ENCODE results near the gene ABO. TPM values are rescaled to one million over a fixed set of nuclear protein-coding genes. Genes with fewer than 3 reads are reported as not detected.

Gene ABO
- total RNA-seq, 1 experiment from 2014 or later: 2.8 TPM

- TF ChIP-seq, protein P1, sequence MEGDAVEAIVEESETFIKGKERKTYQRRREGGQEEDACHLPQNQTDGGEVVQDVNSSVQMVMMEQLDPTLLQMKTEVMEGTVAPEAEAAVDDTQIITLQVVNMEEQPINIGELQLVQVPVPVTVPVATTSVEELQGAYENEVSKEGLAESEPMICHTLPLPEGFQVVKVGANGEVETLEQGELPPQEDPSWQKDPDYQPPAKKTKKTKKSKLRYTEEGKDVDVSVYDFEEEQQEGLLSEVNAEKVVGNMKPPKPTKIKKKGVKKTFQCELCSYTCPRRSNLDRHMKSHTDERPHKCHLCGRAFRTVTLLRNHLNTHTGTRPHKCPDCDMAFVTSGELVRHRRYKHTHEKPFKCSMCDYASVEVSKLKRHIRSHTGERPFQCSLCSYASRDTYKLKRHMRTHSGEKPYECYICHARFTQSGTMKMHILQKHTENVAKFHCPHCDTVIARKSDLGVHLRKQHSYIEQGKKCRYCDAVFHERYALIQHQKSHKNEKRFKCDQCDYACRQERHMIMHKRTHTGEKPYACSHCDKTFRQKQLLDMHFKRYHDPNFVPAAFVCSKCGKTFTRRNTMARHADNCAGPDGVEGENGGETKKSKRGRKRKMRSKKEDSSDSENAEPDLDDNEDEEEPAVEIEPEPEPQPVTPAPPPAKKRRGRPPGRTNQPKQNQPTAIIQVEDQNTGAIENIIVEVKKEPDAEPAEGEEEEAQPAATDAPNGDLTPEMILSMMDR (IDR thresholded peaks at IDR 0.05; ENCODE audit: unreplicated experiment): no peak
- Mint-ChIP-seq H3K27me3 (ENCODE audit: unreplicated experiment) (peaks cover 36% of the 10 kb centered on the region), H3K9me3 (ENCODE audit: low read depth, unreplicated experiment) (peaks cover 4% of the 10 kb centered on the region), H3K4me1 (ENCODE audit: low read depth, unreplicated experiment) (no peaks in the 10 kb centered on the region), H3K36me3 (ENCODE audit: insufficient read depth, unreplicated experiment) (no peaks in the 10 kb centered on the region), H3K27ac (ENCODE audit: unreplicated experiment) (no peak overlapping the region), H3K4me3 (ENCODE audit: low read depth, unreplicated experiment) (no peak overlapping the region)
- CTCF ChIA-PET: interaction anchor here (0.6 kb wide), 1 partner anchor 218 kb away, joined by 6 read pairs; no protein-coding TSS in a partner anchor
- no peak for DNase-seq
- no TSS peak for BruUV-seq (replicated peaks)
- intact Hi-C loops (cut with micrococcal nuclease; ENCODE audit: unreplicated experiment): loop anchor here (5.0 kb wide), 1 partner anchor 91 kb away; no protein-coding TSS in a partner anchor
These were observed 3.4 kb upstream of the ABO start for GRCh38 chr9:133278161-133279114.

DNA sequence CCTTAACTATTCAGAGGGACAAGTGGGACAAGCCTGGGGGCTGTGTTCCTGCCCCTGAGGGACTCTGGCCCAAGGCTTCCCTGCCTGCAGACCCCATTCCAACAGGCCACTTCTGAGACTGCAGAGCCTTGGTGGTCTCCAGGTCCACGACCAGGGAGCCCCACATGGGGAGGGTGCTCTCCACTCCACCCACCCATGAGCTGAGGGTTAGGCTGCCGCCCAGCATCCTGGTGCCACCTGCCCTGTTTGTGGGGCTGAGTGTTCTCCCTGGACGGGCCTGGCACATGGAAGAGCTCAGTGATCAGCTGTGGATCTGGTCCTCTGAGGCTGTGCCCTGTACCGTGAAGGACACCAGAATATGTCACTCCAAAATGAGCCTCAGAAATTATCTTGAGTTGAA, 2.5 kb upstream of the ABO start:
- CTCF ChIA-PET: interaction anchor here (0.5 kb wide), 1 partner anchor 128 kb away, joined by 5 read pairs; no protein-coding TSS in a partner anchor
- BruUV-seq (replicated peaks): no TSS peak
- no peak overlapping the region for H3K4me3 Mint-ChIP-seq (ENCODE audit: low read depth, unreplicated experiment)
- peaks cover 45% of the 10 kb centered on the region for H3K27me3 Mint-ChIP-seq (ENCODE audit: unreplicated experiment)
- TF ChIP-seq, protein P1 (IDR thresholded peaks at IDR 0.05; ENCODE audit: unreplicated experiment): no peak
- H3K9me3 Mint-ChIP-seq (ENCODE audit: low read depth, unreplicated experiment): peaks cover 4% of the 10 kb centered on the region
- intact Hi-C loops (cut with micrococcal nuclease; ENCODE audit: unreplicated experiment): loop anchor here (5.0 kb wide), 1 partner anchor 90 kb away; no protein-coding TSS in a partner anchor
- no peaks in the 10 kb centered on the region for H3K4me1 Mint-ChIP-seq (ENCODE audit: low read depth, unreplicated experiment)
- no peak for DNase-seq
- no peak overlapping the region for H3K27ac Mint-ChIP-seq (ENCODE audit: unreplicated experiment)
- no peaks in the 10 kb centered on the region for H3K36me3 Mint-ChIP-seq (ENCODE audit: insufficient read depth, unreplicated experiment)

DNA sequence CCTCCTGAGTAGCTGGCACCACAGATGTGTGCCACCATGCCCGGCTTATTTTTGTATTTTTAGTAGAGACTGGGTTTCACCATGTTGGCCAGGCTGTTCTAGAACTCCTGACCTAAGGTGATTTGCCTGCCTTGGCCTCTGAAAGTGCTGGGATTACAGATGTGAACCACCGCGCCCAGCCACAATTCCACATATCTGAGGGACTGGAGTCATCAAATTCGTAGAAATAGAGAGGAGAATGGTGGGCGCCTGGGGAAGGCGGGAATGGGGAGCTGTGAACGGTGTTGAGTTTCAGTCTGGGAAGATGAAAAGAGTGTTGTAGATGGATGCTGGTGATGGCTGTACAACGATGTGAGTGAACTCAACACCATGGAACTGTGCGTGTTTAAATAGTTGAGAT, 1.9 kb upstream of the ABO start:
- Mint-ChIP-seq H3K27ac (ENCODE audit: unreplicated experiment) (no peak overlapping the region), H3K4me1 (ENCODE audit: low read depth, unreplicated experiment) (no peaks in the 10 kb centered on the region), H3K9me3 (ENCODE audit: low read depth, unreplicated experiment) (peaks cover 4% of the 10 kb centered on the region), H3K36me3 (ENCODE audit: insufficient read depth, unreplicated experiment) (no peaks in the 10 kb centered on the region), H3K27me3 (ENCODE audit: unreplicated experiment) (peaks cover 45% of the 10 kb centered on the region), H3K4me3 (ENCODE audit: low read depth, unreplicated experiment) (no peak overlapping the region)
- no peak for DNase-seq
- intact Hi-C loops (cut with micrococcal nuclease; ENCODE audit: unreplicated experiment): loop anchor here (5.0 kb wide), 1 partner anchor 90 kb away; no protein-coding TSS in a partner anchor
- CTCF ChIA-PET: interaction anchor here (0.5 kb wide), 1 partner anchor 127 kb away, joined by 5 read pairs; no protein-coding TSS in a partner anchor
- no TSS peak for BruUV-seq (replicated peaks)
- TF ChIP-seq, protein P1 (IDR thresholded peaks at IDR 0.05; ENCODE audit: unreplicated experiment): no peak

DNA sequence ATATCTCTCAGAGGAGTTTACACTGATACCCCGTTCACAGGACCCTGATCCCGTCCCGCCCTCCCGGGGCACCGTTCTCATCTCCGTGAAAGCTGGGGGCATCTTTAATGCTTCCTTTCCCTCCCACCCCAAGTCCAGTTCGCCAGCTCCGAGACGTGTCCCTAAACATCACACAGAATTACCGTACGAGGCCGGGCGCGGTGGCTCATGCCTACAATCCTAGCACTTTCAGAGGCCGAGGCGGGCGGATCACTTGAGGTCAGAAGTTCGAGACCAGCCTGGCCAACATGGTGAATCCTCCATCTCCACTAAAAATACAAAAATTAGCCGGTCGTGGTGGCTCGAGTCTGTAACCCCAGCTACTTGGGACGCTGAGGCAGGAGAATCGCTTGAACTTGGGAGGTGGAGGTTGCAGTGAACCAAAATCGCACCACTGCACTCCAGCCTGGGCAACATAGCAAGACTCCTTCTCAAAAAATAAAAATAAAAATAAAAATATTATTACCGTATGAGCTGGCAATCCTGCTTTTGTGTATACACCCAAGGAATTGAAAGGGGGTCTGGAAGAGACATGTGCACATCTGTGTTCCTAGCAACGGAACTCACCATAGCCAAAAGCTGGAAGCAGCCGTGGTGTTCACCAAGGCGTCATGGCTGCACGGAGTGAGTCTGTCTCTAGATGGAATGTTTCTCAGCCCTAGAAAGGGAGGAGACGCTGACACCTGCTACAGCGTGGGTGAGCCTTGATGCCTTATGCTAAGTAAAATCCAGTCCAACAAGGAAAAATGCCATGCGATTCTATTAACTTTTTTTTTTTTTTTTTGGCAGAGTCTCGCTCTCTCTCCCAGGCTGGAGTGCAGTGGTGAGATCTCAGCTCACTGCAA, 1.2 kb upstream of the ABO start:
- BruUV-seq (replicated peaks): no TSS peak
- CTCF ChIA-PET: interaction anchor here (0.8 to 1.5 kb wide), 2 partner anchors 10 to 38 kb away, joined by 3 to 4 read pairs; no protein-coding TSS in a partner anchor
- intact Hi-C loops (cut with micrococcal nuclease; ENCODE audit: unreplicated experiment): loop anchor here (5.0 kb wide), 1 partner anchor 89 kb away; no protein-coding TSS in a partner anchor
- TF ChIP-seq, protein P1 (IDR thresholded peaks at IDR 0.05; ENCODE audit: unreplicated experiment): no peak
- H3K36me3 Mint-ChIP-seq (ENCODE audit: insufficient read depth, unreplicated experiment): no peaks in the 10 kb centered on the region
- peaks cover 4% of the 10 kb centered on the region for H3K9me3 Mint-ChIP-seq (ENCODE audit: low read depth, unreplicated experiment)
- peak overlapping the region; percentile 24 for H3K4me3 Mint-ChIP-seq (ENCODE audit: low read depth, unreplicated experiment)
- peaks cover 45% of the 10 kb centered on the region for H3K27me3 Mint-ChIP-seq (ENCODE audit: unreplicated experiment)
- H3K27ac Mint-ChIP-seq (ENCODE audit: unreplicated experiment): no peak overlapping the region
- no peaks in the 10 kb centered on the region for H3K4me1 Mint-ChIP-seq (ENCODE audit: low read depth, unreplicated experiment)
- no peak for DNase-seq

Measured in Calu3 (cell line).